HCT116 (cell line): ENCODE data around the gene FGGY. TPM values are rescaled to one million over a fixed set of nuclear protein-coding genes. Genes with fewer than 3 reads are reported as not detected.

Experiments used
- ATAC-seq: fragments of 200-7000 bp; cut with Tn5 transposase; 2 replicates; pipeline ENCODE4 v1.9.1; 2020; ENCODE audit warnings: mild to moderate bottlenecking, moderate library complexity
- BruUV-seq: library from RNA; stranded (reverse); fragments of 400-500 nt; replicated peaks from 2 replicates; lab custom pipeline; 2021; lab: Mats Ljungman, UMichigan
- CTCF ChIA-PET: fragments of 300-600 bp; sonication (Branson Sonifier 250); formaldehyde crosslinking; loops from one replicate; lab custom pipeline; 2021; ENCODE audit warnings: antibody characterized with exemption; lab: Charles Lee
- POLR2A ChIA-PET: fragments of 300-600, 350-600 bp; sonication (Branson Sonifier 250); formaldehyde crosslinking; loops from one replicate; lab custom pipeline; 2021; ENCODE audit warnings: antibody characterized with exemption; lab: Charles Lee
- RAD21 ChIA-PET, 2 experiments: fragments of 300-600 bp; sonication (Branson Sonifier 250); formaldehyde crosslinking; loops; one replicate each; lab custom pipeline; 2023; ENCODE audit warnings: low total read pairs in 2 of 2; ENCODE audit not compliant: uncharacterized antibody in 2 of 2, unreplicated experiment in 2 of 2, low non-redundant PET in 1 of 2; lab: Charles Lee
- DNase-seq: peaks from one replicate; pipeline ENCODE4 v3.0.0-alpha.2; 2010; ENCODE audit warnings: low read depth, low spot score
- H2AFZ ChIP-seq: fragments of 200-600 bp; shearing (Covaris generic), sonication (generic); 2 replicates; pipeline ENCODE4 v1.6.1; 2017; ENCODE audit warnings: low read depth, mixed run types, mixed read lengths, antibody characterized with exemption, low read length; ENCODE audit not compliant: poor library complexity, severe bottlenecking
- H3K27ac ChIP-seq: 2 replicates; pipeline ENCODE4 v1.5.1; 2012; ENCODE audit warnings: low read depth, low read length
- H3K27me3 ChIP-seq: fragments of 200-600 bp; sonication (generic); 2 replicates; pipeline ENCODE4 v1.6.1; 2016; ENCODE audit warnings: mixed run types, low read length, mixed read lengths; ENCODE audit not compliant: insufficient read depth
- H3K36me3 ChIP-seq, 2 experiments: fragments of 200-500 bp in 1 of 2; fragments of 200-600 bp in 1 of 2; sonication (Bioruptor generic) in 1 of 2; sonication (generic) in 1 of 2; 2 replicates each; pipeline versions ENCODE4 v1.5.1 to v1.6.1; 2014 to 2016; ENCODE audit warnings: low read length in 2 of 2, inconsistent platforms in 1 of 2, mixed read lengths in 1 of 2, mixed run types in 1 of 2; ENCODE audit not compliant: insufficient read depth in 2 of 2, control insufficient read depth in 1 of 2
- H3K4me1 ChIP-seq, 2 experiments: fragments of 200-600 bp in 1 of 2; sonication (generic) in 1 of 2; 2 replicates each; pipeline versions ENCODE4 v1.5.1 to v1.6.1; 2012 to 2017; ENCODE audit warnings: low read length in 2 of 2, inconsistent platforms in 1 of 2, mild to moderate bottlenecking in 1 of 2, mixed read lengths in 1 of 2, mixed run types in 1 of 2, moderate library complexity in 1 of 2; ENCODE audit not compliant: insufficient read depth in 2 of 2, control insufficient read depth in 1 of 2
- H3K4me2 ChIP-seq: fragments of 200-600 bp; sonication (generic); 2 replicates; pipeline ENCODE4 v1.6.1; 2017; ENCODE audit warnings: mixed run types, low read length, mixed read lengths
- H3K4me3 ChIP-seq, 2 experiments: fragments of 200-600 bp in 1 of 2; sonication (generic) in 1 of 2; replicated peaks in 1 of 2; 2 replicates each; pipeline ENCODE4 v1.5.1; 2011 to 2016; ENCODE audit warnings: low read length in 2 of 2, control low read depth in 1 of 2, low read depth in 1 of 2, mild to moderate bottlenecking in 1 of 2, mixed read lengths in 1 of 2, mixed run types in 1 of 2
- H3K79me2 ChIP-seq: fragments of 200-600 bp; sonication (generic); 2 replicates; pipeline ENCODE4 v1.6.1; 2017; ENCODE audit warnings: mild to moderate bottlenecking, mixed run types, low read length, moderate library complexity, mixed read lengths; ENCODE audit not compliant: insufficient read depth
- H3K9ac ChIP-seq: fragments of 200-600 bp; sonication (generic); 2 replicates; pipeline ENCODE4 v1.6.1; 2016; ENCODE audit warnings: low read length, mixed read lengths
- H3K9me2 ChIP-seq: fragments of 200-600 bp; sonication (generic), shearing (Covaris generic); 2 replicates; pipeline ENCODE4 v1.6.1; 2017; ENCODE audit warnings: mixed run types, mild to moderate bottlenecking, moderate library complexity; ENCODE audit not compliant: insufficient read depth
- H3K9me3 ChIP-seq, 2 experiments: fragments of 200-500 bp in 1 of 2; fragments of 200-600 bp in 1 of 2; sonication (Bioruptor generic) in 1 of 2; sonication (generic) in 1 of 2; 2 replicates each; pipeline ENCODE4 v1.6.1; 2014 to 2017; ENCODE audit warnings: low read length in 2 of 2, mixed read lengths in 2 of 2, inconsistent platforms in 1 of 2, low read depth in 1 of 2, mild to moderate bottlenecking in 1 of 2, mixed run types in 1 of 2, moderate library complexity in 1 of 2; ENCODE audit not compliant: control insufficient read depth in 1 of 2, insufficient read depth in 1 of 2
- H4K20me1 ChIP-seq: fragments of 200-600 bp; sonication (generic), shearing (Covaris generic); 2 replicates; pipeline ENCODE4 v1.6.1; 2017; ENCODE audit warnings: mixed run types, mild to moderate bottlenecking, moderate library complexity; ENCODE audit not compliant: insufficient read depth
- CBX3 ChIP-seq: IDR thresholded peaks from 2 replicates; pipeline ENCODE4 v1.6.1; 2012; ENCODE audit warnings: low read depth
- CEBPB ChIP-seq: IDR thresholded peaks from 2 replicates; pipeline ENCODE4 v1.6.1; 2012; ENCODE audit warnings: low read depth
- EGR1 ChIP-seq: IDR thresholded peaks from 2 replicates; pipeline ENCODE4 v1.6.1; 2012; ENCODE audit warnings: low read depth
- ELF1 ChIP-seq: IDR thresholded peaks from 2 replicates; pipeline ENCODE4 v1.6.1; 2012; ENCODE audit warnings: low read depth, borderline replicate concordance
- EZH2 ChIP-seq: fragments of 200-600 bp; sonication (generic); IDR thresholded peaks from 2 replicates; pipeline ENCODE4 v1.6.1; 2017; ENCODE audit warnings: antibody characterized with exemption, mixed run types
- EZH2phosphoT487 ChIP-seq: fragments of 200-600 bp; IDR thresholded peaks from 2 replicates; pipeline ENCODE4 v1.6.1; 2018; ENCODE audit warnings: antibody characterized with exemption, borderline replicate concordance
- FOSL1 ChIP-seq: IDR thresholded peaks from 2 replicates; pipeline ENCODE4 v1.6.1; 2012; ENCODE audit warnings: low read depth
- POLR2A ChIP-seq: IDR thresholded peaks from 2 replicates; pipeline ENCODE4 v1.7.0; 2011; ENCODE audit warnings: borderline replicate concordance; ENCODE audit not compliant: insufficient read depth, insufficient read length; ENCODE audit errors: extremely low read depth
- POLR2AphosphoS5 ChIP-seq: IDR thresholded peaks from 2 replicates; pipeline ENCODE4 v1.6.1; 2011; ENCODE audit warnings: mild to moderate bottlenecking, low read depth, low read length, moderate library complexity
- RAD21 ChIP-seq: IDR thresholded peaks from 2 replicates; pipeline ENCODE4 v1.6.1; 2012; ENCODE audit warnings: low read depth, mild to moderate bottlenecking
- SIN3A ChIP-seq: IDR thresholded peaks from 2 replicates; pipeline ENCODE4 v1.6.1; 2012; ENCODE audit warnings: low read depth
- SP1 ChIP-seq: IDR thresholded peaks from 2 replicates; pipeline ENCODE4 v1.6.1; 2012; ENCODE audit warnings: low read depth
- TCF7L2 ChIP-seq: IDR thresholded peaks from 2 replicates; pipeline ENCODE4 v1.7.0; 2011; ENCODE audit warnings: borderline replicate concordance, inconsistent platforms; ENCODE audit not compliant: insufficient read depth, insufficient read length; ENCODE audit errors: extremely low read depth
- ZBTB33 ChIP-seq: IDR thresholded peaks from 2 replicates; pipeline ENCODE4 v1.6.1; 2011; ENCODE audit warnings: mild to moderate bottlenecking, low read length, moderate library complexity; ENCODE audit not compliant: insufficient replicate concordance; ENCODE audit errors: extremely low read depth
- ZFX ChIP-seq: fragments of 450-650 bp; IDR thresholded peaks from 2 replicates; pipeline ENCODE4 v1.6.1; 2017
- ZNF274 ChIP-seq: fragments of 200-500 bp; sonication (Bioruptor generic); IDR thresholded peaks from 2 replicates; pipeline ENCODE4 v1.6.1; 2014; ENCODE audit warnings: mild to moderate bottlenecking, low read depth, low read length, inconsistent platforms
- intact Hi-C: fragments of 100-400 bp; cut with micrococcal nuclease; formaldehyde crosslinking; loops from 2 replicates; pipeline ENCODE4 v1.10.0; 2022
- total RNA-seq: library from RNA; stranded (reverse); gene quantifications from one replicate; pipeline ENCODE4 v1.2.1, GENCODE V29; 2021; ENCODE audit not compliant: unreplicated experiment
- TF ChIP-seq, protein P1 (sequence below), 3 experiments: fragments of 200-600 bp in 1 of 3; sonication (generic) in 1 of 3; IDR thresholded peaks in 2 of 3; conservative IDR thresholded peaks in 1 of 3; 2 replicates each; pipeline ENCODE4 v1.5.1; 2012 to 2017; ENCODE audit warnings: low read depth in 2 of 3, low read length in 2 of 3, antibody characterized with exemption in 1 of 3, borderline replicate concordance in 1 of 3, control low read depth in 1 of 3, mild to moderate bottlenecking in 1 of 3, mixed read lengths in 1 of 3, mixed run types in 1 of 3, moderate library complexity in 1 of 3; ENCODE audit not compliant: insufficient read depth in 1 of 3
- TF ChIP-seq, protein P2 (sequence below): IDR thresholded peaks from 2 replicates; pipeline ENCODE4 v1.6.1; 2012
- TF ChIP-seq, protein P3 (sequence below): IDR thresholded peaks from 2 replicates; pipeline ENCODE4 v1.6.1; 2012

The FGGY gene
- total RNA-seq, 1 experiment from 2014 or later: 10.6 TPM

- no peak overlapping the region for H2AFZ ChIP-seq
- CTCF ChIA-PET: no interaction called here
- no peaks in the 10 kb centered on the region for H3K9me3 ChIP-seq
- no peaks in the 10 kb centered on the region for H3K36me3 ChIP-seq
- RAD21 ChIA-PET: no interaction called here
- BruUV-seq: no TSS peak
- H3K27me3 ChIP-seq: no peaks in the 10 kb centered on the region
- no peak for DNase-seq
- ATAC-seq: no peak
- intact Hi-C loops: no loop called here
- no peak overlapping the region for H3K4me2 ChIP-seq
- H3K27ac ChIP-seq: no peak overlapping the region
- no peak overlapping the region for H3K4me3 ChIP-seq
- TF ChIP-seq EGR1 (no peak), ZBTB33 (no peak), EZH2 (no peak), SP1 (no peak), RAD21 (no peak), CEBPB (no peak), POLR2A (no peak), POLR2AphosphoS5 (no peak), ELF1 (no peak), TCF7L2 (no peak), ZNF274 (no peak), EZH2phosphoT487 (no peak), FOSL1 (no peak), ZFX (no peak), CBX3 (no peak), SIN3A (no peak)
- TF ChIP-seq, protein P1, sequence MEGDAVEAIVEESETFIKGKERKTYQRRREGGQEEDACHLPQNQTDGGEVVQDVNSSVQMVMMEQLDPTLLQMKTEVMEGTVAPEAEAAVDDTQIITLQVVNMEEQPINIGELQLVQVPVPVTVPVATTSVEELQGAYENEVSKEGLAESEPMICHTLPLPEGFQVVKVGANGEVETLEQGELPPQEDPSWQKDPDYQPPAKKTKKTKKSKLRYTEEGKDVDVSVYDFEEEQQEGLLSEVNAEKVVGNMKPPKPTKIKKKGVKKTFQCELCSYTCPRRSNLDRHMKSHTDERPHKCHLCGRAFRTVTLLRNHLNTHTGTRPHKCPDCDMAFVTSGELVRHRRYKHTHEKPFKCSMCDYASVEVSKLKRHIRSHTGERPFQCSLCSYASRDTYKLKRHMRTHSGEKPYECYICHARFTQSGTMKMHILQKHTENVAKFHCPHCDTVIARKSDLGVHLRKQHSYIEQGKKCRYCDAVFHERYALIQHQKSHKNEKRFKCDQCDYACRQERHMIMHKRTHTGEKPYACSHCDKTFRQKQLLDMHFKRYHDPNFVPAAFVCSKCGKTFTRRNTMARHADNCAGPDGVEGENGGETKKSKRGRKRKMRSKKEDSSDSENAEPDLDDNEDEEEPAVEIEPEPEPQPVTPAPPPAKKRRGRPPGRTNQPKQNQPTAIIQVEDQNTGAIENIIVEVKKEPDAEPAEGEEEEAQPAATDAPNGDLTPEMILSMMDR (IDR thresholded peaks at IDR 0.05 in 2 of 3, conservative IDR thresholded peaks at IDR 0.05 in 1 of 3; ENCODE audit: borderline replicate concordance in 1 of 3, insufficient read depth in 1 of 3, low read depth in 2 of 3, low read length in 2 of 3): no peak
- TF ChIP-seq, protein P2, sequence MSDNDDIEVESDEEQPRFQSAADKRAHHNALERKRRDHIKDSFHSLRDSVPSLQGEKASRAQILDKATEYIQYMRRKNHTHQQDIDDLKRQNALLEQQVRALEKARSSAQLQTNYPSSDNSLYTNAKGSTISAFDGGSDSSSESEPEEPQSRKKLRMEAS: no peak
- TF ChIP-seq, protein P3, sequence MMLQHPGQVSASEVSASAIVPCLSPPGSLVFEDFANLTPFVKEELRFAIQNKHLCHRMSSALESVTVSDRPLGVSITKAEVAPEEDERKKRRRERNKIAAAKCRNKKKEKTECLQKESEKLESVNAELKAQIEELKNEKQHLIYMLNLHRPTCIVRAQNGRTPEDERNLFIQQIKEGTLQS: no peak
- no peaks in the 10 kb centered on the region for H3K9me2 ChIP-seq
- no peak overlapping the region for H3K9ac ChIP-seq
- POLR2A ChIA-PET: no interaction called here
- no peaks in the 10 kb centered on the region for H3K79me2 ChIP-seq
- H3K4me1 ChIP-seq: peaks cover 8 to 41% of the 10 kb centered on the region in 2 experiments
- H4K20me1 ChIP-seq: no peaks in the 10 kb centered on the region
Observed at GRCh38 chr1:59486615-59487014, 189.7 kb downstream of the FGGY start.
